Left cardiac atrium (tissue), 4 donors: ENCODE results near the gene AGBL1. TPM values are rescaled to one million over a fixed set of nuclear protein-coding genes. Genes with fewer than 3 reads are reported as not detected.
A peak's percentile ranks its signal among the peaks of the same experiment; 100 is the strongest.

Source experiments
- ATAC-seq, 2 donors: fragments of 200-7000 bp; cut with Tn5 transposase; one replicate each; pipeline ENCODE4 v1.9.1; 2020; ENCODE audit warnings: mild to moderate bottlenecking in 2 of 2, moderate library complexity in 2 of 2
- DNase-seq: peaks from one replicate; pipeline ENCODE4 v3.0.0-alpha.2; 2020
- intact Hi-C, 2 donors: fragments of 100-400 bp; cut with DNase I; formaldehyde crosslinking; loops; one replicate each; pipeline versions ENCODE4 v1.14.1 to v1.15.1; 2022 to 2023
- total RNA-seq, 2 donors: library from RNA; stranded (reverse); fragmentation: NEBNext Ultra II Directional; extraction: Animal tissue kit (Norgen Biotek cat#: 25700); gene quantifications; one replicate each; pipeline ENCODE4 v1.2.1, GENCODE V29; 2021
- donor health status: DM: no; HTN: yes; CAD: no.
- donor health status: DM: no; HTN: yes; CAD: no; lungs with severe emphysema.
- donor health status: DM: yes; HTN: yes; CAD: no.
- donor health status: Dilated cardiomyopathy.

AGBL1 gene
- total RNA-seq, 2 donors from 2014 or later, result 0.05 TPM; not detected in 1

DNA sequence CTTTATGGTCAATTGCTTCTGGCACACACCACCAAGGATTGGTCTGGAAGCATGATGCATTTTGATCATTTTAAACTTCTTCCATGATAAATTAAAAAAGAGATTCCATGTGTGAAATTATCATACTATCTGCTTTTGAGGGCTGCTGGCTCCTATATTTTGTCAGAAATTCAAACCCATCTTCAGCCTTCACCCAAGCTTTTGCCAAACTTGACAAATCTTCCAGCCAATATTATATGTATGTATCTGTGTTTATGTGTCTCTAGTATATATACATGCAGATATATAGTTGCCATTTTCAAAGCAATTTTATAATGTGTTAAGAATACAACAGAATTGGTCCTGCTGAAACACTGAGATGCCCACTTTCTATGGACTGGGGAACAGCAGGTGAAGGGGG lies 275.7 kb downstream of the AGBL1 start:
- DNase-seq (no peak), ATAC-seq (no peak)
- intact Hi-C loops, result no loop called here

GRCh38 chr15:86355801-86356200 lies 276.1 kb downstream of the AGBL1 start:
- intact Hi-C loops, result no loop called here
- no peak for ATAC-seq
- DNase-seq, result no peak

DNA sequence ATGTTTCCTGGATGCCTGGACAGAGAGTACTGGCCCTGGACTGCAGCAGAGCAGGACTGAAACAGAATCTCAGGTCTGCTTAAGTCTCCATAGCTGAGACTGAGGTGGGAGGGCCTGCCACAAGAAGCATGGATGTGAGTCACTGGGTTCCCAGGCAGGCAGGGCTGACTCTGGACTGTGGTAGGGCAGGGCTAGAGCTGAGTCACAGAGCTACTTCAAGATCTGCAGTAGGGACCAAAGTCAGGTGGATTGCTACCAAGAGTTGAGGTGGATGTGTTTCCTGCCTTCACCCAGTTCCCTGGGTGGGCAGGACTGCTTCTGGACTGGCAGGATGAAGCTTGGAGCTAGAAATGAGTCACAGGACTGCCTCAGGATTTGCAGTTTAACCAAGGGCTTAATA lies 282.9 kb downstream of the AGBL1 start:
- DNase-seq (no peak), ATAC-seq (no peak)
- intact Hi-C loops, result no loop called here

GRCh38 chr15:86373147-86373546 lies 293.5 kb downstream of the AGBL1 start:
- DNase-seq, result no peak
- no peak for ATAC-seq
- intact Hi-C loops, result no loop called here

DNA sequence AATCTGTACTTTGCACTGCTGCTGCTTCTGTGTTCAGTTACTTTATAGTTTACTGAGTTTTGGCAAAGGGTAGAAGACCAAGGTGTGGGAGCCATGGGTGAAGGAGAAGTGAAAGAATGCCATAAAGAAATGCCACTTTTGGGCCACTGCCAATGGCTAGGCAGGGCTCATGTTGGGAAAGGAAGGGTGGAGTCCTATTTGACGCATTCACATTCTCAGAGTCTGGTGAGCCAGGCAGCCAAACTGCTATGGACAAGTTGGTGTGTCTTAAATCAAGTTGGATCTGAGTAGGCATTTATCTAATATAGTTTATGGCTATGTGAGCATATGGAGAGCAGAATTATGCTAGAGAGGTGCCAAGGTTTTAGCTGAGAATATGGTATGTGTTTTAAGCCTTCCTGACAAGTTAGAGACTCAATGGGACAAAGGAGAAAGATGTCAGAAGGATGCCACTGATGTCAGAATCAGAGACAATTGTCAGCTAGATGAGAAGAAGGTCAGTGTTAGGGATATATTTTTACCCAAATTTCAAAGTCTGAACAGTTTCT lies 296.1 kb downstream of the AGBL1 start:
- ATAC-seq (no peak), DNase-seq (no peak)
- intact Hi-C loops, result no loop called here

DNA sequence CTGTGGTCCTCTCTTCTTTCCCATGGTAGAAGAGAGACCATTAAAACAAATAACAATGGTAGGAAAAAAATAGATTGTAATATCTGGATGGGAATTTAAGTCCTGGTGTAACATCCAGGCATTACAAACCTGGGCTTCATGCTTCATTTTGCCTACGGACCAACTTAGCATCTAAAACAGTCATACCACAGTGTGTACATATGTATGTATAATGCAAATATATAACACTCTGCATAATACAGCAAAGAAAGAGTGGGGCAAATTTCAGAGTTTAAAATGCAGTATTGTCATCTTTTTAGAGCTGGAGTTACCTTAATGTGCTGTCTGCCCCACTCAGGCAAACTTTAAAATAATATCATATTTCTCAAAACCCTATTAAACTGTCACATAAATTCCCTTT lies 298.2 kb downstream of the AGBL1 start:
- ATAC-seq, result no peak
- intact Hi-C loops, result no loop called here
- no peak for DNase-seq

DNA sequence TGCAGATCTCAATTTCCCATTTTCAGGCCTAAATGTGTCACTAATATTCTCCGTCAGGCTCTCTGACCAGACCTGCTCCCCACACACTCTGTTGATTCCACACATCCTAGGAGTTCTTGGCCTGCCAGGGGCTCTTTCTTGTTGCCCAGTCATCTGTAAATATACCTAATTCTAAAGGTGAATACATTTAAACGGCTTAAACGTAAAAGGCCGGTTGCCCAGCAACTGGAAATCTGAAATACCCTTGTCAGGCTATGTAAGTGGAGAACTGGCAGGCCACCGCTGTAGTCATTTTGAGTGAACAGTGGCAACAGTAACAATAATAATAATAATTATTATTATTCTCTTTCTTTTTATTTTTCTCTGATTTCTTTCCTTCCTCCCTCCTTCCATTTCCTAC lies 302.7 kb downstream of the AGBL1 start:
- DNase-seq (no peak), ATAC-seq (no peak)
- intact Hi-C loops, result no loop called here

DNA sequence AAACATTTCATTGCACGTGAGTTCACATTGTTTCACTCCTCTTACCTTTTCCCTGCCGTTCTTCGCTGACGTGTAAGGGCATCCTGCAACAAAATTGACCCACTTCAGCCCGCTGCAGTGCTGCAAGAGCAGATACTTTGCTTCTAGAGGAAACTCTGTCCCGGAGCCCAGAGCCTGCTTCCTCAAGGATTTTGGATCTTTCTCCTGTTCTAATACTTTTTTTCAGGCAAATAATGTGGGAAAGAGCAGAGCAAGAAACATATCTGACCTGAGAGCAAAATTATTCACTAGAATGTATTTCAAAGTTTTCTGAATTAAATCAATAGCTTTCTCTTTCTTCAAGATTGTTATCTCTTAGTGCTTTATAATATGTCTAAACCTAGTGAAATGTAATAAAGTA lies 303.9 kb downstream of the AGBL1 start:
- intact Hi-C loops, result no loop called here
- ATAC-seq (no peak), DNase-seq (no peak)

DNA sequence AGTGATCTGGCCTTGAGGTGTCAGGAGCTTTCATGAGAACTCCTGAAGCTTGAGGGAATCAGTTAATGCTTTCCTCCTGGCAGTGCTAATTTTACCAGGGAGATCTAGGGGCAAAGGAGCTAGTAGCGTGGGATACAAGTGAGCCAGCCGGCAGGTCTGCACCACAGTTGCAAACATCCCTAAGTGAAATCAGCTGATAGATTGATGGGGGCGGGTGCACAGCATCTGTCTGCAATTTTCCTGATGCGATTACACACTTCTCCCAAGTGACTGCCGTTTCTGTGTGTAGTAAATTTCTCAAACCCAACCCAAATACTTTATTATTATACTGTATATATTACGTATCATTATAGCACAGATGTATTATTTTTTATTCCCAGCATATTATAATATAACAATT lies 304.5 kb downstream of the AGBL1 start:
- DNase-seq (no peak), ATAC-seq (no peak)
- intact Hi-C loops, result no loop called here

GRCh38 chr15:86392296-86392695 lies 312.6 kb downstream of the AGBL1 start:
- no peak for ATAC-seq
- no peak for DNase-seq
- intact Hi-C loops, result no loop called here

DNA sequence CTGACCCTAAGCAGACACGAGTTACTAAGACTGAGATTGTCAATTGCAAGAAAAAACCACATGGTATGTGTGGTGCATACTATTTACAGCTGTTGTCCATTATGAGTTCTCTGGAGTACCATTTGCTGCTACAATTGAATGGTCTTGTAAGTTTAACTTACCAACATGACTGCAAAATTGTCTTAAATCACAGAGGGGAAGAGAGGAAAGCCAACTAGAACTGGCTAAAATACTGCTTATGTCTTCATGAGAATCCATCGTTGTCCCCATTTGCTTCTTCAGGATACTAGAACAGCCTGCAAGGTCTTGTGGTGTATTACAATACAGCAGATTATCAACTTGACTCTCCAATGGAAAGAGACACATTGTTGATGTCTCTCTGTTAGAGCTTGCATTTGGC lies 313.2 kb downstream of the AGBL1 start:
- DNase-seq (no peak), ATAC-seq (no peak)
- intact Hi-C loops, result no loop called here

DNA sequence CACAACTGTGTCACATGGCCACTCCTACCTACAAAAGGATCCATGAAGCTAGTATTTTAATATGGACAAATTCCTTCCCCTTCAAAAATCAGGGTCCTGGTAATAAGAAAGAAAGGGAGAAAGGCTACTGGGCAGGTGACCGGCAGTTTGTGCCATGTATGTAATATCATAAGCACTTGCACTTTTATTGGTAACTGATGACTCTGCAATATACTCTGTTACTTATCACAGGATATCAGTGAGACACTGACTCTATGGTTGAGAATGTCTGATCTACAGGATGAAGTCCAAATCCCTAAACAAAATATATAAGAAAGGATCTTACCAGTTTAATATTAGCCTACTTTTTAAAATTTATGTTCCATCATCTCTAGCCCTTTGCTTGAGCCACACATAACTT lies 315.2 kb downstream of the AGBL1 start:
- DNase-seq (no peak), ATAC-seq (no peak)
- intact Hi-C loops, result no loop called here

DNA sequence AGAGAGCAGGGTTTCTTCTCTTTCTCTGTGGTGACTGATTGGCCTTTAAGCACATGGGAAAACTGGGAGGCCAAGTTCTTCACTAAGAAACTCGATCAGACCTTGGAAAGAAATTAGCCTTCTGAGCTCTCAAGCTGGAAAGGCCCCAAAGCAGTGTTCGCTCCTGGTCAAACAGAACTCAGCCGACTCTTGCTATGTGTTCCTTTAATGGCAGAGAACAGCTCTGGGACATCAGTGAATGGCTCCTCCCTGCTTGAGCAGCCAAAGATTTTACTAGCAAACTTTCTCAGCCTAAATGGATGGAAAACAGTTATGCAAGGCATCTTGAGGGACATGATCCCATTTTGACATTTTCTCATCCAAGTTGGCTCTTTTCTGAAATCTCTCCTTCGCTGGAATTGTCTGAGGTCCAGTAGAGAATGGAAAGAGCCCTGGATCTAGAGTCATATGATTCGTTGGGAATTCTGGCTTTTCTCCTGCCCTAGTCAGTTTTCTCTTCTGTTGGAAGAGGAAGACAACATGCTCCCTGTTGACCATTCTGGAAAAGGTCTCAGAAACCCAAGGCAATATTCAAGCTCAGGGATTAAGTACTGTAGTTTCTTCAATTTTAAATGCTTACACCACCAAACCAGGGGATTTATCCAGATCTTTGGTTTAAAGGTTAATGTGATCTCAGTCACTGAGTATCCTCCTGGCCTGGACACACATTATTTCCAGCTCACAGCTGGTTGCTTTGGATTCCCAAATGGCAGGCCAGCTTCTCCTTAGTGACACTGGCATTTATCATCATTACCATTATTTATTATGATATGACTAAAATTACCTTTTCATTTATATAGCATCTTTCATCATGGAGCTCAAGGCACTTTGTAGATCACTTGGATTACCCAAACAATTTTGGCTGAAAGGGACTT lies 319.6 kb downstream of the AGBL1 start:
- intact Hi-C loops, result no loop called here
- ATAC-seq (peak; percentile 49 to 86), DNase-seq (peak; percentile 33)

- DNase-seq, result no peak
- no peak for ATAC-seq
- intact Hi-C loops, result no loop called here
Measured at GRCh38 chr15:86403221-86403620, 323.6 kb downstream of the AGBL1 start.

- intact Hi-C loops, result no loop called here
- ATAC-seq (no peak), DNase-seq (no peak)
Measured at GRCh38 chr15:86403914-86404583, 324.4 kb downstream of the AGBL1 start.

DNA sequence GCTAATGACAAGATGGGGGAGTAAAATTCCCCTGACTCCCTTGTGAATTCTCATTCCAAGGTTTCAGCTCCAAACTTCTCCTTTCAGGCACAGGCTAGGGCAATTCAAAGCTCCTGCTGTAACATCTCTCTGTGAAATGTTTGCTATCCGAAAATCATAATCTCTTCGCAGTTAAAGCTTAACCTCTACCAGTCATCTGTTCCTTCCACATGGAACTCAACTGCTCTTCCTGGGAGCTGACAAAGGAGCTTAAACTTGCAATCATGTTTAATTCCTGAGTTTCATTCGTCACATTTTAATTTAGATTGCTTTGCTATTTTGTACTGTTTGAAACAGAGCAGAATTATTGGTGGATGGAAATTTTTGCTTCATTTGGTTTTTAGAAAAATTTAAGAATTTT lies 328.6 kb downstream of the AGBL1 start:
- ATAC-seq (no peak), DNase-seq (no peak)
- intact Hi-C loops, result no loop called here

DNA sequence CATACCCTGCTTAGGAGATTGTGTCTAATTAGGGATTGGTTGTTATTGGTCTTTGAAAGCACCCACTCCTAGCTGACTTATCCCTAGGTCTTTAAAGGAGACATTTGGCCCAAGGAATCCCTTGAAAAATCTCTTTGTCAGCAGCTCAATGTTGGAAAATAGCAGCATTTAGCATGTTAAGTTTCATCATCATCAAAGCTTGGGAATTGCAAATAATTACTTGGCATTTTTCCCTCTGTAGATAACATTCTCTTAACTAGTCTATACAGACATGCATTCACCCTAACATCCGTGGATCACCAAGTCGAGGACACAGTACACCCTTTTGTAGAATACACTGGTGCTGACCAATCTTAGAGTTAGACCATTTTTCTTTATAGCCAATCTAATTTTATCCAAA lies 332.2 kb downstream of the AGBL1 start:
- no peak for DNase-seq
- intact Hi-C loops, result no loop called here
- ATAC-seq, result no peak

DNA sequence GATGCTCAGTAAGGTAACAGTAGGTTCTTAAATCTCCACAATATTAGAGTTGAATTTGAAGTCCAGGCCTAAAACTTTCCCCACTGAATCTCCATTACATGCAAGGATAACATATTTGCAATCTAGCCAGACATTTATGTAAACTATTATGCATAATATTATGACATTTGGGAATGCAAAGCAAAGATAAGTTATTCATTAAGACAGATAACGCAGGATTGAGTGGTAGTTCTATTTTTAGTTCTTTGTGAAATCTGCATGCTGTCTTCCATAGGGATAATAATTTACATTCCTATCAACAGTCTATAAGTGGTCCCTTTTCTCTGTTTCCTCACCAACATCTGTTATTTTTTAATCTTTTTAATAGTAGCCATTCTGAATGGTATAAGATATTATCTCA lies 333.5 kb downstream of the AGBL1 start:
- DNase-seq (no peak), ATAC-seq (no peak)
- intact Hi-C loops, result no loop called here

DNA sequence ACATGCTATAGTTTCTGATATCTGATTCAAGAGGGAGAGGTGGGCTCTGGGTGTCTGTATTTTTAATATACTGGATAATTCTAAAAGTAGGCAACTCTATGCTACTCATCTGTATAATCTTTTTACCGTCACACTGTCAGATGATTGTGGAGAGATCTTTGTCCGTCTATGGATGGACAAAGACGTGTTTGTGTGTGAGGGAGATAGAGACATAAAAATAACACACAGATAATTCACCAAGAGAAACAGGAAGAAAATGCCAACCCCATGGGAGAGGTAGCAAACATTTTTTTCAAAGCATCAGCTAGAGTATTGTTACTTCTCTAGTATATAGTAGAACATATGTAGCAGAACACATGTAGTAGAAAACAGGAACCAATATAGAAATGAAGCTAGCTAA lies 346.1 kb downstream of the AGBL1 start:
- ATAC-seq (no peak), DNase-seq (no peak)
- intact Hi-C loops, result no loop called here

DNA sequence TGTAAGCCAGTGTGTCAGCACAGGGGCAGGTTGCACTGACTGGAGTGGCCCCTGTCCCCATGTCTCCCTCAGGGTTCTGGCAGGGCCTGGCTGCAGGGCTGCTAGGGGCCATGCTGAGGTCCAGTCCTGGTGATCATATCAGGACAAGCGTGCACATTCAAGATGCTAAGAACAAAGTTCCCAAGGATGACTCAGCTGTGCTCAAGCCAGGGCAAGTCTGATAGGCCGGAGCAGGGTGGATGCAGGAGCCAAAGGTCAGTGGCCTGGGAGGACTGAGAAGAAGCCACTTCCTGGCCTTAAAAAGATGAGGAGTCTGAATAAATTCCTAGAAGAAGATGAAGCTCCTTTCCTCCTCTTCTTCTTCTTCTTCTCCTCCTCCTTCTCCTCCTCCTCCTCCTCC lies 353.2 kb downstream of the AGBL1 start:
- intact Hi-C loops, result no loop called here
- ATAC-seq, result no peak
- DNase-seq, result no peak

- ATAC-seq (no peak), DNase-seq (no peak)
- intact Hi-C loops, result no loop called here
Measured at GRCh38 chr15:86433983-86434382, 354.3 kb downstream of the AGBL1 start.
